Measurements from ENCODE around the gene CCDC30.

DNA sequence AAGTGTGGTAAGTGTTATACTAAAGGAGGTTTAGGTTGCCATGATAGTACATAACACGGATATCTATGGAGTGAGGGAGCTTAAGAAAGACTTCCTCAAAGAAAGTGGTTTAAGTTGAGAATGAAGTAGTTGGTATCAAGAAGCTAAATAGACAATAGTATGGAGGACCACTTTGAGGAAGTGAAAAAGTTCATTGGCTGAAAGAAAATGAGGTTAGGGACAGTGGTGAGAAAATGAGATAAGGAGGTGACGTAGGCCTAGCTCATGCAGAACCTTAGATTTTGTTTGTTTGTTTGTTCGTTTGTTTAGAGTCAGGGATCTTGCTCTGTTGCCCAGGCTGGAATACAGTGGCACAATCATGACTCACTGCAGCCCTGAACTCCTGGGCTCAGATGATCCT is 122.9 kb downstream of the CCDC30 start:
- TF ChIP-seq, protein P1, sequence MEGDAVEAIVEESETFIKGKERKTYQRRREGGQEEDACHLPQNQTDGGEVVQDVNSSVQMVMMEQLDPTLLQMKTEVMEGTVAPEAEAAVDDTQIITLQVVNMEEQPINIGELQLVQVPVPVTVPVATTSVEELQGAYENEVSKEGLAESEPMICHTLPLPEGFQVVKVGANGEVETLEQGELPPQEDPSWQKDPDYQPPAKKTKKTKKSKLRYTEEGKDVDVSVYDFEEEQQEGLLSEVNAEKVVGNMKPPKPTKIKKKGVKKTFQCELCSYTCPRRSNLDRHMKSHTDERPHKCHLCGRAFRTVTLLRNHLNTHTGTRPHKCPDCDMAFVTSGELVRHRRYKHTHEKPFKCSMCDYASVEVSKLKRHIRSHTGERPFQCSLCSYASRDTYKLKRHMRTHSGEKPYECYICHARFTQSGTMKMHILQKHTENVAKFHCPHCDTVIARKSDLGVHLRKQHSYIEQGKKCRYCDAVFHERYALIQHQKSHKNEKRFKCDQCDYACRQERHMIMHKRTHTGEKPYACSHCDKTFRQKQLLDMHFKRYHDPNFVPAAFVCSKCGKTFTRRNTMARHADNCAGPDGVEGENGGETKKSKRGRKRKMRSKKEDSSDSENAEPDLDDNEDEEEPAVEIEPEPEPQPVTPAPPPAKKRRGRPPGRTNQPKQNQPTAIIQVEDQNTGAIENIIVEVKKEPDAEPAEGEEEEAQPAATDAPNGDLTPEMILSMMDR (IDR thresholded peaks at IDR 0.05), result no peak
- TF ChIP-seq POLR2A (IDR thresholded peaks at IDR 0.05), result no peak

Data from uterus (tissue), 2 donors.